Ascending aorta (tissue), 2 donors: Measurements from ENCODE around the gene DDX10. TPM values are rescaled to one million over a fixed set of nuclear protein-coding genes. Genes with fewer than 3 reads are reported as not detected.

Experiments used
- DNase-seq, 2 donors: peaks; one replicate each; pipeline ENCODE4 v3.0.0-alpha.2; 2019; ENCODE audit warnings: low spot score in 2 of 2
- H3K27ac ChIP-seq, 2 donors: fragments of 200-600 bp; sonication (generic); one replicate each; pipeline ENCODE4 v1.5.1; 2016 to 2017; ENCODE audit warnings: mild to moderate bottlenecking in 1 of 2
- H3K27me3 ChIP-seq: fragments of 200-600 bp; sonication (generic); one replicate; pipeline ENCODE4 v1.5.1; 2017
- H3K36me3 ChIP-seq, 2 donors: fragments of 200-600 bp; sonication (generic); one replicate each; pipeline ENCODE4 v1.5.1; 2016
- H3K4me1 ChIP-seq, 2 donors: fragments of 200-600 bp; sonication (generic); one replicate each; pipeline ENCODE4 v1.5.1; 2016 to 2017; ENCODE audit warnings: mild to moderate bottlenecking in 1 of 2
- H3K4me3 ChIP-seq, 2 donors: fragments of 200-600 bp; sonication (generic); one replicate each; pipeline ENCODE4 v1.5.1; 2016 to 2017; ENCODE audit warnings: mild to moderate bottlenecking in 1 of 2
- H3K9me3 ChIP-seq, 2 donors: fragments of 200-600 bp; sonication (generic); one replicate each; pipeline ENCODE4 v1.5.1; 2016
- CTCF ChIP-seq, 3 experiments: fragments of 200-600 bp in 2 of 3; fragments of 450-650 bp in 1 of 3; sonication (generic) in 2 of 3; IDR thresholded peaks; one replicate each; pipeline ENCODE4 v1.5.1; 2016 to 2019; ENCODE audit warnings: antibody characterized with exemption in 3 of 3, mild to moderate bottlenecking in 1 of 3, moderate library complexity in 1 of 3
- intact Hi-C: fragments of 100-400 bp; cut with DNase I; formaldehyde crosslinking; loops from one replicate; pipeline ENCODE4 v1.15.1; 2023
- total RNA-seq: library from RNA; depleted of rRNA; stranded (reverse); fragments of >200 nt; gene quantifications from one replicate; pipeline ENCODE4 v1.1.0, GENCODE V29; 2016

Gene DDX10
- total RNA-seq, 1 donor from 2014 or later: 21.9 TPM

- Histone ChIP-seq H3K4me1 (no peaks in the 10 kb centered on the region), H3K4me3 (no peak overlapping the region), H3K27me3 (no peaks in the 10 kb centered on the region), H3K27ac (no peak overlapping the region), H3K36me3 (no peaks in the 10 kb centered on the region), H3K9me3 (no peaks in the 10 kb centered on the region)
- DNase-seq: no peak
- TF ChIP-seq CTCF (IDR thresholded peaks at IDR 0.05): no peak
- intact Hi-C loops: no loop called here
Measured at GRCh38 chr11:108975641-108976071, 310.8 kb downstream of the DDX10 start.

GRCh38 chr11:108983636-108984420 lies 319.0 kb downstream of the DDX10 start:
- Histone ChIP-seq H3K9me3 (no peaks in the 10 kb centered on the region), H3K27me3 (no peaks in the 10 kb centered on the region), H3K27ac (no peak overlapping the region), H3K4me3 (no peak overlapping the region), H3K4me1 (peaks cover 0 to 17% of the 10 kb centered on the region in 2 donors), H3K36me3 (no peaks in the 10 kb centered on the region)
- no peak for DNase-seq
- no peak for TF ChIP-seq CTCF (IDR thresholded peaks at IDR 0.05)
- intact Hi-C loops: no loop called here

- Histone ChIP-seq H3K36me3 (no peaks in the 10 kb centered on the region), H3K4me3 (no peak overlapping the region), H3K27ac (no peak overlapping the region), H3K9me3 (no peaks in the 10 kb centered on the region), H3K4me1 (peaks cover 0 to 17% of the 10 kb centered on the region in 2 donors), H3K27me3 (no peaks in the 10 kb centered on the region)
- TF ChIP-seq CTCF (IDR thresholded peaks at IDR 0.05): no peak
- intact Hi-C loops: no loop called here
- no peak for DNase-seq
Measured at GRCh38 chr11:108984523-108984922, 319.7 kb downstream of the DDX10 start.

- intact Hi-C loops: no loop called here
- Histone ChIP-seq H3K4me1 (peaks cover 0 to 17% of the 10 kb centered on the region in 2 donors), H3K9me3 (no peaks in the 10 kb centered on the region), H3K27me3 (no peaks in the 10 kb centered on the region), H3K36me3 (no peaks in the 10 kb centered on the region), H3K4me3 (no peak overlapping the region), H3K27ac (peak overlapping the region in 1 of 2 donors; percentile 25)
- no peak for TF ChIP-seq CTCF (IDR thresholded peaks at IDR 0.05)
- DNase-seq: no peak
Measured at GRCh38 chr11:108985236-108985944, 320.5 kb downstream of the DDX10 start.

- no peak overlapping the region for H3K4me3 ChIP-seq
- no peak for TF ChIP-seq CTCF (IDR thresholded peaks at IDR 0.05)
- intact Hi-C loops: no loop called here
- H3K27ac ChIP-seq: no peak overlapping the region
- H3K4me1 ChIP-seq: peaks cover 0 to 17% of the 10 kb centered on the region in 2 donors
- no peaks in the 10 kb centered on the region for H3K27me3 ChIP-seq
- DNase-seq: no peak
- no peaks in the 10 kb centered on the region for H3K36me3 ChIP-seq
- no peaks in the 10 kb centered on the region for H3K9me3 ChIP-seq
Measured at GRCh38 chr11:108985945-108986279, 321.0 kb downstream of the DDX10 start.

Other genes with a start within 250 kb of the DDX10 start
- not detected for gene C11orf65, start 197.5 kb upstream of the DDX10 start, total RNA-seq
- 27.1 TPM for gene POGLUT3, start 166.7 kb upstream of the DDX10 start, total RNA-seq
- gene EXPH5, start 71.3 kb upstream of the DDX10 start, total RNA-seq: 1.1 TPM